HCT116 (cell line): ENCODE data around the gene PWWP2B.
A peak's percentile ranks its signal among the peaks of the same experiment; 100 is the strongest.

ENCODE experiments used
- CTCF ChIP-seq, 3 experiments: fragments of 200-600 bp in 1 of 3; sonication (generic) in 1 of 3; IDR thresholded peaks in 2 of 3; conservative IDR thresholded peaks in 1 of 3; 2 replicates each; pipeline ENCODE4 v1.5.1; 2012 to 2017; ENCODE audit warnings: low read depth in 2 of 3, low read length in 2 of 3, antibody characterized with exemption in 1 of 3, borderline replicate concordance in 1 of 3, control low read depth in 1 of 3, mild to moderate bottlenecking in 1 of 3, mixed read lengths in 1 of 3, mixed run types in 1 of 3, moderate library complexity in 1 of 3; ENCODE audit not compliant: insufficient read depth in 1 of 3
- EZH2 ChIP-seq: fragments of 200-600 bp; sonication (generic); IDR thresholded peaks from 2 replicates; pipeline ENCODE4 v1.6.1; 2017; ENCODE audit warnings: antibody characterized with exemption, mixed run types
- POLR2A ChIP-seq: IDR thresholded peaks from 2 replicates; pipeline ENCODE4 v1.7.0; 2011; ENCODE audit warnings: borderline replicate concordance; ENCODE audit not compliant: insufficient read depth, insufficient read length; ENCODE audit errors: extremely low read depth

DNA sequence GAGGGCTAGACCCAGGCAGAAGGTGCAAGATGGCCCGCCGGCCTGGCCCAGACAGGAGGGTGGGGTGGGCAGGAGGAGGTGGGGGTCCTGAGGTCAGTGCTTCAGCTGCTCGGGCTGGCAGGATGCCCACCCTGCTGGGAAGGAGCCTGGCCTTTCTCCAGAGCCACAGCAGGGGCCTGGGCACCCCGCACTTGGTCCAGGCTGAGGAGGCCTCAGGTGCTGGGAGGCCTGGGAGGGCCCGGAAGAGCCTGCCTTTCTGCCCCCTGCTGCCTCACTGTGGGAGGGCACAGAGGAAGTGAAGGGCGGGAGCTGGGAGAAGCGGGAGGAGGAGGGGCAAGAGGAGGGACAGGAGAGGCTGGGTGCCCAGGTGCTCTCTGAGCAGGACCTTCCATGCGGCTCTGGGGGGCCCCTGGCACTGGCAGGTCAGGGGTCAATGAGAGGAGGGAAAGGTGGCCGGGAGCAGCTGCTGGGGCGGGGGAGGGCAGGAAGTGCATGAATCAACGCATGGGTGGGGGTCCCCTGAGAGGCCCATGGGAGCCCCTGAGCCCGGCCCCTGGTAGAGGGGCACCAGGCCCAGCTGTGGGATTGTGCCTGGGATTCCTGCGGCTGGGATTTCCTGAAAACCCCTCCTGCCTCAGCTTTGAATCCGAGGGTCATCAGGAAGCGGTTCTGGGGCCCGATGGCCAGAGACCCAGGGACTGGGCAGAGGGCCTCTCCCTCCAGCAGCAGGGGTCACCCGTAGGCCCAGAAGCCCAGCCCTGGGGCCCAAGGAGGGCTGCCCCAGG, 49.9 kb downstream of the PWWP2B start:
- TF ChIP-seq CTCF (IDR thresholded peaks at IDR 0.05 in 2 of 3, conservative IDR thresholded peaks at IDR 0.05 in 1 of 3; ENCODE audit: borderline replicate concordance in 1 of 3, insufficient read depth in 1 of 3, low read depth in 2 of 3, low read length in 2 of 3) (peak; percentile 27 to 57 (median 30); a peak in 4 of 6 replicates), EZH2 (no peak), POLR2A (no peak)
